Measurements from ENCODE around the gene CRTAC1. TPM values are rescaled to one million over a fixed set of nuclear protein-coding genes. Genes with fewer than 3 reads are reported as not detected.

CRTAC1 gene
- total and polyA plus RNA-seq, 4 donors: 2.9 to 53.1 (median 13.5) TPM

DNA sequence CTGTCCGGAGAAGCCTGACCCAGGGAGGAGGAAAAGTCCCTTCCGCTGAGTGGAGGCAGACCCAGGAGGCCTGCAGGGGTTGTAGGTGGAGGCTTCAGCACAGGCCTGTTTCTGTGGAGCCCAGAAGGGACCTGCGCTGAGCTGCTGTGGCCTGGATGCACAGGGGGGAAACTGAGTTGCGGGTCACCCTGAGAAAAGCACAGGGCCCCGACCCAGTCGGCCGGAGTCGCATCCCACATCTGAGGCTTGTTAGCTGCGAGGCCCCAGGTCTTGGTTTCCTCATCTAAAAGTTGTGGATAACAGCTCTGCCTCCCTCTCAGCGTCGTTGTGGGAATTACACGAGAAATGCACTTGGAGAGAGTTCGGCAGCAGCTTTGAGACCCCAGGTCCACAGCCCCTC, 104.4 kb downstream of the CRTAC1 start:
- Histone ChIP-seq H3K36me3 (ENCODE audit: control insufficient read depth in 1 of 2, insufficient read depth in 2 of 2, low read length in 1 of 2) (no peaks in the 10 kb centered on the region), H3K4me1 (ENCODE audit: control insufficient read depth in 1 of 2, insufficient read depth in 2 of 2, low read length in 2 of 2) (no peaks in the 10 kb centered on the region), H3K27ac (ENCODE audit: low read depth in 1 of 2, low read length in 2 of 2) (no peak overlapping the region), H3K27me3 (ENCODE audit: control insufficient read depth in 1 of 2, insufficient read depth in 2 of 2, low read length in 1 of 2) (peaks cover 0 to 1% of the 10 kb centered on the region in 2 donors), H3K9me3 (ENCODE audit: control insufficient read depth, low read length) (no peaks in the 10 kb centered on the region), H3K4me3 (ENCODE audit: low read length in 2 of 2) (no peak overlapping the region)
- intact Hi-C loops (cut with DNase I): no loop called here
- 84 to 87% methylated on average over 13 of the region's 13 CpGs for WGBS, 2 donors
- DNase-seq: peak in 1 of 2 donors; percentile 69
- ATAC-seq (ENCODE audit: low FRiP score): no peak

DNA sequence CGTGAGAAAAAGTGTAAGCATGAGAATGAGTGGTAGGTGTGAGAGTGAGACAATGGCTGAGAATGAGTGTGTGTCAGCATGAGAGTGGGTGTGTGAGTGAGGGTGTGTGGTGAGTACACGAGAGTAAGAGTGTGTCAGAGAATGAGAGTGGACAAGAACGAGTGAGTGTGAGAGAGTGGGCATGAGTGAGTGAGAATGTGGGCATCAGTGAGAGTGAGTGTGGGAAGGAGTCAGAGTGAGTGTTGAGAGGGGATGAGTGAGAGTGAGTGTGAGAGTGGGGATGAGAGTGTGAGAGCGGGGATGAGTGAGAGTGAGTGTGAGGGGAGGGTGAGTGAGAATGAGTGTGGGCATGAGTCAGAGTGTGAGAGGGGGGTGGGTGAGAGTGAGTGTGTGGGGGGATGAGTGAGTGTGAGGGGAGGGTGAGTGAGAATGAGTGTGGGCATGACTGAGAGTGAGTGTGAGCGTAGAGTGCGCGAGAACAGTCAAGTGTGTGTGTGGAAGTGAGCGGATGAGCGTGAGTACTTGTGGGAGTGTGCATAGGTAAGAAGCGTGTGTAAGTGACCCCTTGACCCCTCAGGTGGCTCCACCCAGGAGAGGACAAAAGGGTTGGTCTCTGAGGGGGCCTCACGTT, 105.0 kb downstream of the CRTAC1 start:
- Histone ChIP-seq H3K27me3 (ENCODE audit: control insufficient read depth in 1 of 2, insufficient read depth in 2 of 2, low read length in 1 of 2) (peaks cover 0 to 3% of the 10 kb centered on the region in 2 donors), H3K9me3 (ENCODE audit: control insufficient read depth, low read length) (no peaks in the 10 kb centered on the region), H3K4me1 (ENCODE audit: control insufficient read depth in 1 of 2, insufficient read depth in 2 of 2, low read length in 2 of 2) (no peaks in the 10 kb centered on the region), H3K27ac (ENCODE audit: low read depth in 1 of 2, low read length in 2 of 2) (no peak overlapping the region), H3K4me3 (ENCODE audit: low read length in 2 of 2) (no peak overlapping the region), H3K36me3 (ENCODE audit: control insufficient read depth in 1 of 2, insufficient read depth in 2 of 2, low read length in 1 of 2) (no peaks in the 10 kb centered on the region)
- 89% methylated on average over 11 of the region's 11 CpGs for WGBS, 2 donors
- ATAC-seq (ENCODE audit: low FRiP score) (no peak), DNase-seq (peak in 1 of 2 donors; percentile 36)
- intact Hi-C loops (cut with DNase I): no loop called here

DNA sequence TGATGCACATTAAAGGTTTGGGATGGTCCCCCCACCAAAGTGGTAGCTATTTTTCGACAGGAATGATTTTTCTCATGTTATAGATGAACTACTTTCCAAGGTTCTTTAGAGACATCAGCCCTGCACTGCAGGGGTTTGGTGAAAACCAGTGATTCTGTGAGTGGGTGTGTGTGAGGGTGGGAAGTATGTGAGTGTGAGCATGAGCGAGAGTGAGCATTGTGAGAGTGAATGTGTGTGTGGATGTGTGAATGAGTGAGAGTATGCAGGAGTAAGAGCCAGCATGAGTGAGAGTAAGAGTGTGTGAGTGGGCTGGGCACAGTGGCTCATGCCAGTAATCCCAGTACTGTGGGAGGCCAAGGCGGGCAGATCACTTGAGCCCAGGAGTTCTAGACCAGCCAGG, 105.7 kb downstream of the CRTAC1 start:
- Histone ChIP-seq H3K27ac (ENCODE audit: low read depth in 1 of 2, low read length in 2 of 2) (no peak overlapping the region), H3K36me3 (ENCODE audit: control insufficient read depth in 1 of 2, insufficient read depth in 2 of 2, low read length in 1 of 2) (no peaks in the 10 kb centered on the region), H3K9me3 (ENCODE audit: control insufficient read depth, low read length) (no peaks in the 10 kb centered on the region), H3K4me3 (ENCODE audit: low read length in 2 of 2) (no peak overlapping the region), H3K27me3 (ENCODE audit: control insufficient read depth in 1 of 2, insufficient read depth in 2 of 2, low read length in 1 of 2) (peaks cover 0 to 3% of the 10 kb centered on the region in 2 donors), H3K4me1 (ENCODE audit: control insufficient read depth in 1 of 2, insufficient read depth in 2 of 2, low read length in 2 of 2) (no peaks in the 10 kb centered on the region)
- intact Hi-C loops (cut with DNase I): no loop called here
- WGBS, 2 donors: 49 to 78% methylated on average over 3 of the region's 3 CpGs
- ATAC-seq (ENCODE audit: low FRiP score) (no peak), DNase-seq (no peak)

DNA sequence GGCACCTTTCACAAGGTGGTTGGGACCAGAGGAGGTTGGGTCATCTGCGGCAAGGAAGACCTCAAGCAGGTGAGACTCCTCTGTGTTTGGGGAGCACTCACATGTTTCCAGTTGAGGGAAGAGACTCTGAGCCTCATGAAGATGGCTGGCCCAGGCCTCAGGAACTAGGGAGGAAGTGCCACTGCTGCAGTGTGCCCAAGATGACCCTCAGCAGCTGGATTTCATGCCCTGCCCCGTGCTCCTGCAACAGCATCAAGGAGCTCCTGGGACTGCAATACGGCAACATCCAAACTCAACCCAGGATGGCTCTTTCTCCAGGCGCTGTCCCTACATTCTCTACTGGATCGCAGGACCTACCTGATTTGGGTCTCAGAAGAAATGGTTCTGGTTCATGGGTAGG, 106.9 kb downstream of the CRTAC1 start:
- intact Hi-C loops (cut with DNase I): no loop called here
- no peaks in the 10 kb centered on the region for H3K36me3 ChIP-seq (ENCODE audit: control insufficient read depth in 1 of 2, insufficient read depth in 2 of 2, low read length in 1 of 2)
- WGBS, 2 donors: 92% methylated on average over 5 of the region's 5 CpGs
- peaks cover 0 to 3% of the 10 kb centered on the region in 2 donors for H3K27me3 ChIP-seq (ENCODE audit: control insufficient read depth in 1 of 2, insufficient read depth in 2 of 2, low read length in 1 of 2)
- H3K27ac ChIP-seq (ENCODE audit: low read depth in 1 of 2, low read length in 2 of 2): no peak overlapping the region
- no peak overlapping the region for H3K4me3 ChIP-seq (ENCODE audit: low read length in 2 of 2)
- H3K4me1 ChIP-seq (ENCODE audit: control insufficient read depth in 1 of 2, insufficient read depth in 2 of 2, low read length in 2 of 2): no peaks in the 10 kb centered on the region
- peak in 1 of 2 donors; percentile 59 for DNase-seq
- no peak for ATAC-seq (ENCODE audit: low FRiP score)
- H3K9me3 ChIP-seq (ENCODE audit: control insufficient read depth, low read length): no peaks in the 10 kb centered on the region

DNA sequence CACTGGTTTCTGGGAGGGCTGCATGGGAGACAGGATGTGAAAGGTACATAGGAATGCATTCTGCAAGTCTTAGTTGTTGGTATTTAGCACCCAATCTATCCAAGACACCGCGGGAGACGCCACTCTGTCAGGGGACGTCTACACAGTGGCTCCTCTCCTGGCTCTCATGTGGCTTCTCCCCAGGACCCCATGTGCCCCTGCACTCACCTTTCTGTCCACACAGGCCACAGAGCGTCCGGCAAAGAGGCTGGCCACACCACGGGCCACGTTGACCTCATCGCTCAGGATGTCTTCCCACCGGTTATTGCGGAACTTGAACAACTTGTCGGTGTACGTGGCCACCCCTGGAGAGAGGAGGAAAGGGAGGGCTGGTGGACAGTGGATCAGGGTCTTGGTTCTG, 107.4 kb downstream of the CRTAC1 start:
- Histone ChIP-seq H3K9me3 (ENCODE audit: control insufficient read depth, low read length) (no peaks in the 10 kb centered on the region), H3K4me3 (ENCODE audit: low read length in 2 of 2) (no peak overlapping the region), H3K36me3 (ENCODE audit: control insufficient read depth in 1 of 2, insufficient read depth in 2 of 2, low read length in 1 of 2) (no peaks in the 10 kb centered on the region), H3K4me1 (ENCODE audit: control insufficient read depth in 1 of 2, insufficient read depth in 2 of 2, low read length in 2 of 2) (no peaks in the 10 kb centered on the region), H3K27ac (ENCODE audit: low read depth in 1 of 2, low read length in 2 of 2) (no peak overlapping the region), H3K27me3 (ENCODE audit: control insufficient read depth in 1 of 2, insufficient read depth in 2 of 2, low read length in 1 of 2) (peaks cover 0 to 3% of the 10 kb centered on the region in 2 donors)
- DNase-seq: peak in 1 of 2 donors; percentile 44
- 90 to 92% methylated on average over 13 of the region's 13 CpGs for WGBS, 2 donors
- intact Hi-C loops (cut with DNase I): no loop called here
- no peak for ATAC-seq (ENCODE audit: low FRiP score)

DNA sequence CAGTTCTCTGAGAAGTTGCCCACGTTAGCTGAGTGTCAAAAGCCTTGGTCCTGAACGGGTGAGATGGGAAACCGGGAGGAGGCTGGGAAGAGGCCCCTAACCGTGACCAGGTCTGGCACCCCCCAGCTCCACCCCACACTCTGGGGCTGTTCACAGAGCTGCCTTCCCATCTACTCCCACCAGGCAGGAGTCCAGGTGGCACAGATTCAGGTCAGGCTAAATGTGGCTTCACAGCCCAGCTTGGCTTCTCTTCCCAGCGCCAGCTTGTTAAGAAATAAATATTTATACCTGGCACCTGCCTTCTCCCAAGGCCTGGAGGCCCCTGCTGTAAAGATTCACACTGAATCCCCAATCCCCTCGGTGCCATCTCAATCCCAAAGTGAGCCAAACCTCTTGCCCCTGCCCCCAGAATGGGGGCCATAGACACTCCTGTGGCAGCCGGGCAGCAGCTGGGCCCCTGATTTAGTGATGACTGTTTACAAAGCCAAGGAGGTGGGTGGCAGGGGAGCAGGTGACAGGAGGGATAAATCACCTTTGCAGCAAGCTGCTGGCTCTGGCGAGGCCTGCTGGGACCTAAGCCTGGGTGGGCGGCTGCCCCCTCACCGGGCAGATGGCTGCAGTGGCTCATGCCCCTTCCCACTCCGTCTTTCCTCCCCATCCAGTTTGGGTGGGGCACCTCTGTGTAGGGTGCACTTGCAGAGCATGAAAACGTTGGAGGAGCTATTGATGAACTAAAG, 108.2 kb downstream of the CRTAC1 start:
- Histone ChIP-seq H3K4me3 (ENCODE audit: low read length in 2 of 2) (no peak overlapping the region), H3K27ac (ENCODE audit: low read depth in 1 of 2, low read length in 2 of 2) (no peak overlapping the region), H3K27me3 (ENCODE audit: control insufficient read depth in 1 of 2, insufficient read depth in 2 of 2, low read length in 1 of 2) (peaks cover 0 to 3% of the 10 kb centered on the region in 2 donors), H3K36me3 (ENCODE audit: control insufficient read depth in 1 of 2, insufficient read depth in 2 of 2, low read length in 1 of 2) (no peaks in the 10 kb centered on the region), H3K9me3 (ENCODE audit: control insufficient read depth, low read length) (no peaks in the 10 kb centered on the region), H3K4me1 (ENCODE audit: control insufficient read depth in 1 of 2, insufficient read depth in 2 of 2, low read length in 2 of 2) (no peaks in the 10 kb centered on the region)
- intact Hi-C loops (cut with DNase I): no loop called here
- DNase-seq (peak in 1 of 2 donors; percentile 50), ATAC-seq (ENCODE audit: low FRiP score) (no peak)
- 49 to 54% methylated on average over 12 of the region's 12 CpGs for WGBS, 2 donors

DNA sequence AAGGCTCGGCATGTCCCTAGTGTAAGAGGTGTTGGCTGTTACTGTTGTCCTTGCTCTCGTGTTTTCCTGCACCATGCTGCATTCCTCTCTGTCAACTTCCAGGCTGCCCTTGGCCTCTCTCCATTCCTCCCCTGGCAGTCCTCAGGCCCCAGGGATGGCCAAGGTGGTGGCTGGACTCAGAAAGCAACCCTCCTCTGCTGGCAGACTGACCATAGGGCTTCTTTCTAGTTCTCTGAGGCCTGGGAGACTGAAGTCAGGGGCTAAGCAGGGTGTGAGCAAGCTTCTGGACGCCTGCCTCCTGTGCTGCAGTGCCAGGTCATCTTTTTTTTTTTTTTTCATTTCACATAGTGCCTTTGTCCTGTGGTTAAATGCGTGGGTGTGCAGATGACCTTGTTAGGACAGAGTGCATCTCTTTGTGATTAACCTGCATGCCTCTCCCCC, 108.8 kb downstream of the CRTAC1 start:
- H3K9me3 ChIP-seq (ENCODE audit: control insufficient read depth, low read length): no peaks in the 10 kb centered on the region
- H3K4me3 ChIP-seq (ENCODE audit: low read length in 2 of 2): no peak overlapping the region
- intact Hi-C loops (cut with DNase I): no loop called here
- H3K27ac ChIP-seq (ENCODE audit: low read depth in 1 of 2, low read length in 2 of 2): no peak overlapping the region
- peaks cover 0 to 3% of the 10 kb centered on the region in 2 donors for H3K27me3 ChIP-seq (ENCODE audit: control insufficient read depth in 1 of 2, insufficient read depth in 2 of 2, low read length in 1 of 2)
- WGBS, 2 donors: 22 to 23% methylated on average over 4 of the region's 4 CpGs
- DNase-seq (peak in 1 of 2 donors; percentile 42), ATAC-seq (ENCODE audit: low FRiP score) (no peak)
- no peaks in the 10 kb centered on the region for H3K4me1 ChIP-seq (ENCODE audit: control insufficient read depth in 1 of 2, insufficient read depth in 2 of 2, low read length in 2 of 2)
- no peaks in the 10 kb centered on the region for H3K36me3 ChIP-seq (ENCODE audit: control insufficient read depth in 1 of 2, insufficient read depth in 2 of 2, low read length in 1 of 2)

DNA sequence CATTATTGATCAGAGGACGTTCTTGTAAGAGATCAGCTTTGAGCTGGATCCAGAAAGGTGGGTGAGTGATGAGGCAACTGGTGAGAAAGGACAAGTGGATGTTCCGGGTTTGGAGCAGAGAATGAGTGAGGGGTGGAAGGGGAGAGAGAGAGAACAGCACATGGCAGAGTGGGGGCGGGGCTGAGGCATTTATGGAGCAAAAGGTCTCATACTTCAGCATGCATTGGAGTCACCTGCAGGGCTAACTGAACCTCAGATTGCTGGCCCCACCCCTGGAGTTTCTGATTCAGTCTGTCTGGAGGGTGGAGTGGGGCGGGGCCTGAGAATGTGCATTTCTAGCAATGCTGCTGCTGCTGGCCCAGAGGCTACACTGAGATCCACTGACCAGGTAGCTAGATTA, 109.6 kb downstream of the CRTAC1 start:
- intact Hi-C loops (cut with DNase I): no loop called here
- H3K27ac ChIP-seq (ENCODE audit: low read depth in 1 of 2, low read length in 2 of 2): no peak overlapping the region
- H3K27me3 ChIP-seq (ENCODE audit: control insufficient read depth in 1 of 2, insufficient read depth in 2 of 2, low read length in 1 of 2): peaks cover 0 to 3% of the 10 kb centered on the region in 2 donors
- no peaks in the 10 kb centered on the region for H3K4me1 ChIP-seq (ENCODE audit: control insufficient read depth in 1 of 2, insufficient read depth in 2 of 2, low read length in 2 of 2)
- peak in 1 of 2 donors; percentile 42 for DNase-seq
- H3K4me3 ChIP-seq (ENCODE audit: low read length in 2 of 2): no peak overlapping the region
- H3K9me3 ChIP-seq (ENCODE audit: control insufficient read depth, low read length): no peaks in the 10 kb centered on the region
- H3K36me3 ChIP-seq (ENCODE audit: control insufficient read depth in 1 of 2, insufficient read depth in 2 of 2, low read length in 1 of 2): no peaks in the 10 kb centered on the region
- no peak for ATAC-seq (ENCODE audit: low FRiP score)
- 54 to 55% methylated on average over 4 of the region's 4 CpGs for WGBS, 2 donors

DNA sequence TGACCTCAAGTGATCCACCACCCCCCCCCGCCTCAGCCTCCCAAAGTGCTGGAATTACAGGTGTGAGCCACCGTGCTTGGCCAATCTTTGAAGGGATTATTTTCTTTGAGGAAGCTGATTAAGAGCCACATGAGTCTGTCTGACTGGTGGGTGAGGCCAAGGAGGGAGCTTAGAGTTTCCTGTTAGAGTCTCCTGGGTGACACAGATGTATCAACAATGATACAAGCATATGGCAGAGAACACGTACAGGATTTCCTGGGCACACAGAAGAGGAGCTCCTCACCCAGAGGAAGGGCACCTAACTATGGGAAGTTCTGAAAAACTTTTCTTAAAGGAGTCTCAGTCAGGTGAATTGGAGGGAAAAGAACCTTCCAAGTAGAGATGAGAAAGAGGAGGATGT, 111.4 kb downstream of the CRTAC1 start:
- ATAC-seq (ENCODE audit: low FRiP score) (no peak), DNase-seq (no peak)
- Histone ChIP-seq H3K36me3 (ENCODE audit: control insufficient read depth in 1 of 2, insufficient read depth in 2 of 2, low read length in 1 of 2) (no peaks in the 10 kb centered on the region), H3K4me1 (ENCODE audit: control insufficient read depth in 1 of 2, insufficient read depth in 2 of 2, low read length in 2 of 2) (no peaks in the 10 kb centered on the region), H3K9me3 (ENCODE audit: control insufficient read depth, low read length) (no peaks in the 10 kb centered on the region), H3K27ac (ENCODE audit: low read depth in 1 of 2, low read length in 2 of 2) (no peak overlapping the region), H3K27me3 (ENCODE audit: control insufficient read depth in 1 of 2, insufficient read depth in 2 of 2, low read length in 1 of 2) (peaks cover 0 to 1% of the 10 kb centered on the region in 2 donors), H3K4me3 (ENCODE audit: low read length in 2 of 2) (no peak overlapping the region)
- intact Hi-C loops (cut with DNase I): no loop called here
- WGBS, 2 donors: 66 to 68% methylated on average over 3 of the region's 3 CpGs

Measured in aorta (tissue), 5 donors.